Sigmoid colon (tissue), 7 donors: Measurements from ENCODE around the gene KRTAP10-6. TPM values are rescaled to one million over a fixed set of nuclear protein-coding genes. Genes with fewer than 3 reads are reported as not detected.

ENCODE experiments used
- DNase-seq: peaks from one replicate; pipeline ENCODE4 v3.0.0-alpha.2; 2019
- H3K27ac ChIP-seq, 4 donors: fragments of 200-600 bp; sonication (generic); one replicate each; pipeline ENCODE4 v1.5.1; 2016 to 2019; ENCODE audit warnings: mild to moderate bottlenecking in 1 of 4
- H3K27me3 ChIP-seq, 3 donors: fragments of 200-600 bp; sonication (generic); one replicate each; pipeline ENCODE4 v1.5.1; 2019; ENCODE audit warnings: mild to moderate bottlenecking in 1 of 3
- H3K36me3 ChIP-seq, 4 donors: fragments of 200-600 bp; sonication (generic); one replicate each; pipeline ENCODE4 v1.5.1; 2016 to 2019
- H3K4me1 ChIP-seq, 4 donors: fragments of 200-600 bp; sonication (generic); one replicate each; pipeline ENCODE4 v1.5.1; 2017 to 2019
- H3K4me3 ChIP-seq, 4 donors: fragments of 200-600 bp; sonication (generic); one replicate each; pipeline ENCODE4 v1.5.1; 2017 to 2019; ENCODE audit warnings: mild to moderate bottlenecking in 2 of 4, moderate library complexity in 1 of 4
- H3K9me3 ChIP-seq, 4 donors: fragments of 200-600 bp in 3 of 4; sonication (generic) in 3 of 4; one replicate each; pipeline versions ENCODE4 v1.5.1 to v1.6.1; 2013 to 2019
- CTCF ChIP-seq, 4 experiments: fragments of 450-650 bp in 3 of 4; fragments of 200-600 bp in 1 of 4; IDR thresholded peaks; one replicate each; pipeline ENCODE4 v1.5.1; 2016 to 2019; ENCODE audit warnings: antibody characterized with exemption in 4 of 4, mild to moderate bottlenecking in 3 of 4, moderate library complexity in 2 of 4
- EP300 ChIP-seq, 4 donors: sonication (generic); formaldehyde crosslinking; IDR thresholded peaks; one replicate each; pipeline ENCODE4 v1.6.1; 2017; ENCODE audit warnings: antibody characterized with exemption in 4 of 4
- POLR2A ChIP-seq, 2 donors: fragments of 450-650 bp; IDR thresholded peaks; one replicate each; pipeline ENCODE4 v1.6.1; 2016; ENCODE audit warnings: antibody characterized with exemption in 2 of 2, mild to moderate bottlenecking in 2 of 2, moderate library complexity in 2 of 2
- POLR2AphosphoS5 ChIP-seq, 4 donors: sonication (generic); formaldehyde crosslinking; IDR thresholded peaks; one replicate each; pipeline ENCODE4 v1.6.1; 2017; ENCODE audit warnings: antibody characterized with exemption in 4 of 4
- WGBS, 2 donors: extraction: QIAGEN DNeasy Blood & Tissue Kit; methylation state at CpG; one replicate each; pipeline ENCODE4 v1.1.7; 2013; 5-methylcytosine and 5-hydroxymethylcytosine counted together
- intact Hi-C: fragments of 100-400 bp; cut with DNase I; formaldehyde crosslinking; loops from one replicate; pipeline ENCODE4 v1.15.1; 2023
- polyA plus RNA-seq, 3 donors: library from polyadenylated mRNA; stranded (reverse); fragments of 200-250 nt; gene quantifications; one replicate each; pipeline ENCODE4 v1.2.3, GENCODE V29; 2013
- total RNA-seq, 4 donors: library from RNA; depleted of rRNA; stranded (reverse); fragments of >200 nt; gene quantifications; one replicate each; pipeline ENCODE4 v1.1.0, GENCODE V29; 2016
- donor health status: healthy with polysubstance abuse.
- donor health status: Bipolar disorder and iron deficiency.
- donor health status: healthy.

Gene KRTAP10-6
- total and polyA plus RNA-seq, 7 donors: not detected

- Histone ChIP-seq H3K4me1 (no peaks in the 10 kb centered on the region), H3K27ac (no peak within 1 kb of the TSS), H3K36me3 (no peaks in the 10 kb centered on the region), H3K27me3 (peaks cover 0 to 32% (median 0%) of the 10 kb centered on the region in 3 donors), H3K9me3 (peaks cover 0 to 5% (median 0%) of the 10 kb centered on the region in 4 donors), H3K4me3 (no peak within 1 kb of the TSS)
- intact Hi-C loops: no loop called here
- DNase-seq: no peak
- TF ChIP-seq POLR2AphosphoS5 (IDR thresholded peaks at IDR 0.05): no peak
- TF ChIP-seq POLR2A (IDR thresholded peaks at IDR 0.05): no peak
- WGBS, 2 donors: 50 to 68% methylated on average over 21 of the region's 21 CpGs
Measured at GRCh38 chr21:44637018-44637850, 44.9 kb upstream of the KRTAP10-6 start, which contains the start of gene KRTAP10-10. Gene KRTAP10-10, plus strand, starts transcription at chr21:44637356. Its CDS starts 62 bp downstream, at chr21:44637418.

GRCh38 chr21:44636209-44637017, 44.1 kb upstream of the KRTAP10-6 start:
- no peak for DNase-seq
- 81 to 85% methylated on average over 15 of the region's 15 CpGs for WGBS, 2 donors
- H3K9me3 ChIP-seq: peaks cover 0 to 10% (median 0%) of the 10 kb centered on the region in 4 donors
- H3K27me3 ChIP-seq: peaks cover 0 to 32% (median 0%) of the 10 kb centered on the region in 3 donors
- no peak overlapping the region for H3K4me3 ChIP-seq
- H3K4me1 ChIP-seq: no peaks in the 10 kb centered on the region
- H3K36me3 ChIP-seq: no peaks in the 10 kb centered on the region
- H3K27ac ChIP-seq: no peak overlapping the region
- intact Hi-C loops: no loop called here
- no peak for TF ChIP-seq CTCF (IDR thresholded peaks at IDR 0.05)
- no peak for TF ChIP-seq EP300 (IDR thresholded peaks at IDR 0.05)
- no peak for TF ChIP-seq POLR2A (IDR thresholded peaks at IDR 0.05)
- TF ChIP-seq POLR2AphosphoS5 (IDR thresholded peaks at IDR 0.05): no peak

- Histone ChIP-seq H3K27me3 (peaks cover 0 to 23% (median 13%) of the 10 kb centered on the region in 3 donors), H3K27ac (no peak overlapping the region), H3K4me1 (no peaks in the 10 kb centered on the region), H3K4me3 (no peak overlapping the region), H3K9me3 (peaks cover 0 to 8% (median 3%) of the 10 kb centered on the region in 4 donors), H3K36me3 (no peaks in the 10 kb centered on the region)
- 81 to 87% methylated on average over 1 of the region's 1 CpG for WGBS, 2 donors
- DNase-seq: no peak
- TF ChIP-seq CTCF (IDR thresholded peaks at IDR 0.05) (no peak), POLR2AphosphoS5 (IDR thresholded peaks at IDR 0.05) (no peak), POLR2A (IDR thresholded peaks at IDR 0.05) (no peak), EP300 (IDR thresholded peaks at IDR 0.05) (no peak)
- intact Hi-C loops: no loop called here
Measured at GRCh38 chr21:44632067-44632466, 39.8 kb upstream of the KRTAP10-6 start.

- intact Hi-C loops: no loop called here
- H3K27ac ChIP-seq: no peak overlapping the region
- no peaks in the 10 kb centered on the region for H3K4me1 ChIP-seq
- H3K4me3 ChIP-seq: no peak overlapping the region
- peaks cover 0 to 8% (median 3%) of the 10 kb centered on the region in 4 donors for H3K9me3 ChIP-seq
- DNase-seq: no peak
- peaks cover 0 to 26% (median 13%) of the 10 kb centered on the region in 3 donors for H3K27me3 ChIP-seq
- H3K36me3 ChIP-seq: no peaks in the 10 kb centered on the region
- 61 to 85% methylated on average over 2 of the region's 2 CpGs for WGBS, 2 donors
- TF ChIP-seq EP300 (IDR thresholded peaks at IDR 0.05): no peak
- TF ChIP-seq CTCF (IDR thresholded peaks at IDR 0.05): no peak
- TF ChIP-seq POLR2A (IDR thresholded peaks at IDR 0.05): no peak
- no peak for TF ChIP-seq POLR2AphosphoS5 (IDR thresholded peaks at IDR 0.05)
Measured at GRCh38 chr21:44630440-44630839, 38.1 kb upstream of the KRTAP10-6 start.
